GM15510 (cell line): Measurements from ENCODE around the gene CLEC6A.

Experiments used
- POLR2A ChIP-seq: IDR thresholded peaks from 3 replicates; pipeline ENCODE4 v1.6.1; 2011; ENCODE audit warnings: borderline replicate concordance; ENCODE audit not compliant: insufficient read length; ENCODE audit errors: extremely low read depth

Gene CLEC6A

GRCh38 chr12:8455727-8456360, at the start of gene CLEC6A:
Gene CLEC6A (plus strand): TSS chr12:8455962. CDS start chr12:8456112, 150 bp downstream.
- TF ChIP-seq POLR2A, result no peak

GRCh38 chr12:8420506-8420905, 35.3 kb upstream of the CLEC6A start:
- TF ChIP-seq POLR2A, result no peak

- no peak for TF ChIP-seq POLR2A
These were observed 10.0 kb upstream of the CLEC6A start for GRCh38 chr12:8445731-8446130.

- no peak for TF ChIP-seq POLR2A
These were observed 8.9 kb upstream of the CLEC6A start for GRCh38 chr12:8446642-8447547.

GRCh38 chr12:8449355-8449859, 6.4 kb upstream of the CLEC6A start:
- TF ChIP-seq POLR2A, result no peak

- no peak for TF ChIP-seq POLR2A
These were observed 3.7 kb upstream of the CLEC6A start for GRCh38 chr12:8452036-8452435.

- no peak for TF ChIP-seq POLR2A
These were observed 2.7 kb upstream of the CLEC6A start for GRCh38 chr12:8453021-8453513.

GRCh38 chr12:8453796-8454195, 2.0 kb upstream of the CLEC6A start:
- TF ChIP-seq POLR2A, result no peak

- no peak for TF ChIP-seq POLR2A
These were observed 491 bp upstream of the CLEC6A start for GRCh38 chr12:8455271-8455670.

- TF ChIP-seq POLR2A, result no peak
These were observed 5.7 kb downstream of the CLEC6A start for GRCh38 chr12:8461426-8461825.

GRCh38 chr12:8465301-8465996, 9.7 kb downstream of the CLEC6A start:
- TF ChIP-seq POLR2A, result no peak

- TF ChIP-seq POLR2A, result no peak
These were observed 10.5 kb downstream of the CLEC6A start for GRCh38 chr12:8466241-8466640.

- no peak for TF ChIP-seq POLR2A
These were observed 15.3 kb downstream of the CLEC6A start for GRCh38 chr12:8471090-8471489.

GRCh38 chr12:8475508-8476203, 19.9 kb downstream of the CLEC6A start:
- no peak for TF ChIP-seq POLR2A

- TF ChIP-seq POLR2A, result no peak
These were observed 26.9 kb downstream of the CLEC6A start for GRCh38 chr12:8482571-8483061.

GRCh38 chr12:8483079-8483478, 27.3 kb downstream of the CLEC6A start:
- no peak for TF ChIP-seq POLR2A
